ENCODE results near the gene ERN1. TPM values are rescaled to one million over a fixed set of nuclear protein-coding genes. Genes with fewer than 3 reads are reported as not detected.

Gene ERN1
- total and polyA plus RNA-seq, 4 donors = 8.3 to 34.2 (median 19.4) TPM

- no peak overlapping the region for H3K9ac ChIP-seq (ENCODE audit: insufficient read depth in 1 of 2, low read length in 2 of 2)
- no peak overlapping the region for H3K4me3 ChIP-seq
- no peaks in the 10 kb centered on the region for H3K9me3 ChIP-seq (ENCODE audit: control insufficient read depth in 4 of 4, insufficient read depth in 3 of 4, low read length in 3 of 4)
- H3K36me3 ChIP-seq (ENCODE audit: control insufficient read depth in 4 of 4, insufficient read depth in 4 of 4, low read length in 4 of 4) = peaks cover 0 to 10% (median 3%) of the 10 kb centered on the region in 4 donors
- 70% methylated on average over 8 of the region's 8 CpGs for WGBS, 2 donors
- no peak for TF ChIP-seq CTCF (IDR thresholded peaks at IDR 0.05; ENCODE audit: control extremely low read depth, extremely low read depth)
- no peaks in the 10 kb centered on the region for H3K27me3 ChIP-seq (ENCODE audit: control insufficient read depth in 3 of 3, insufficient read depth in 3 of 3, low read length in 2 of 3)
- peaks cover 0 to 5% (median 0%) of the 10 kb centered on the region in 5 donors for H3K4me1 ChIP-seq (ENCODE audit: control insufficient read depth in 5 of 5, insufficient read depth in 5 of 5, low read length in 5 of 5)
- no peak for ATAC-seq (ENCODE audit: insufficient read depth, low FRiP score)
- DNase-seq = no peak
- H3K27ac ChIP-seq (ENCODE audit: low read depth in 1 of 2, low read length in 1 of 2) = no peak overlapping the region
Observed at GRCh38 chr17:64097196-64097936, 32.6 kb downstream of the ERN1 start.

- H3K4me3 ChIP-seq = no peak overlapping the region
- 97 to 99% methylated on average over 3 of the region's 3 CpGs for WGBS, 2 donors
- DNase-seq = no peak
- no peaks in the 10 kb centered on the region for H3K27me3 ChIP-seq (ENCODE audit: control insufficient read depth in 3 of 3, insufficient read depth in 3 of 3, low read length in 2 of 3)
- no peak for TF ChIP-seq CTCF (IDR thresholded peaks at IDR 0.05; ENCODE audit: control extremely low read depth, extremely low read depth)
- H3K4me1 ChIP-seq (ENCODE audit: control insufficient read depth in 5 of 5, insufficient read depth in 5 of 5, low read length in 5 of 5) = peaks cover 0 to 5% (median 0%) of the 10 kb centered on the region in 5 donors
- H3K9ac ChIP-seq (ENCODE audit: insufficient read depth in 1 of 2, low read length in 2 of 2) = no peak overlapping the region
- H3K27ac ChIP-seq (ENCODE audit: low read depth in 1 of 2, low read length in 1 of 2) = peak overlapping the region in 1 of 2 donors; percentile 66
- peaks cover 0 to 10% (median 5%) of the 10 kb centered on the region in 4 donors for H3K36me3 ChIP-seq (ENCODE audit: control insufficient read depth in 4 of 4, insufficient read depth in 4 of 4, low read length in 4 of 4)
- H3K9me3 ChIP-seq (ENCODE audit: control insufficient read depth in 4 of 4, insufficient read depth in 3 of 4, low read length in 3 of 4) = no peaks in the 10 kb centered on the region
- ATAC-seq (ENCODE audit: insufficient read depth, low FRiP score) = no peak
Observed at GRCh38 chr17:64096037-64096436, 33.9 kb downstream of the ERN1 start.

DNA sequence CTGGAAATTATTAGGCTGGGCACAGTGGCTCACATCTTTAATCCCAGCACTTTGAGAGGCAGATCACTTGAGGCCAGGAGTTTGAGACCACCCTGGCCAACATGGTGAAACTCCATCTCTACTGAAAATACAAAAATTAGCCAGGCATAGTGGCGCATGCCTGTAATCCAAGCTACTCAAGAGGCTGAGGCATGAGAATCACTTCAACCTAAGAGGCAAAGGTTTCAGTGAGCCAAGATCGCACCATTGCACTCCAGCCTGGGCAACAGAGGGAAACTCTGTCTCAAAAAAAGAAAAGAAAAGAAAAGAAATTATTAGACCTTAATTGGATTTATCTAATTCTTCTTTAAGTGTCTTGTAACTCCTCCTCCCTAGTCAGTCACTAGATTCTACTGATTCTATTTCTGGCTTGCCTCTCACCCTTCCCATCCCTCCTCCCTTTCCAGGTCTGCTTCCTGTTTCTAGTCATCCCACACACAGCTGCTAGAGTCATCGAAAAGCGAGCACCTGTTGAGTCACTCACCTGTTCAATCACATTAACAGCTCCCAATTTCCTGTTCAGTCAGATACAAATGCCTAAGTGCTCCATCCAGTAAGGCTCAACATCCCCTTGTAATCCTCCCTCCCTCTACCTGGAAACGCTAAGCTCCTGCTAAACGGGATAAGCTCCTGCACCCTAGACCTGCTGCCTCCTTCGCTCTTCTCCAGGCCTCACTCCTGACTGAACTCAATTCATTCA, 34.6 kb downstream of the ERN1 start:
- H3K36me3 ChIP-seq (ENCODE audit: control insufficient read depth in 4 of 4, insufficient read depth in 4 of 4, low read length in 4 of 4) = peaks cover 0 to 10% (median 5%) of the 10 kb centered on the region in 4 donors
- H3K4me3 ChIP-seq = no peak overlapping the region
- H3K4me1 ChIP-seq (ENCODE audit: control insufficient read depth in 5 of 5, insufficient read depth in 5 of 5, low read length in 5 of 5) = peaks cover 0 to 5% (median 0%) of the 10 kb centered on the region in 5 donors
- DNase-seq (no peak), ATAC-seq (ENCODE audit: insufficient read depth, low FRiP score) (peak; percentile 59)
- no peaks in the 10 kb centered on the region for H3K9me3 ChIP-seq (ENCODE audit: control insufficient read depth in 4 of 4, insufficient read depth in 3 of 4, low read length in 3 of 4)
- WGBS, 2 donors = 67 to 72% methylated on average over 7 of the region's 7 CpGs
- no peaks in the 10 kb centered on the region for H3K27me3 ChIP-seq (ENCODE audit: control insufficient read depth in 3 of 3, insufficient read depth in 3 of 3, low read length in 2 of 3)
- no peak for TF ChIP-seq CTCF (IDR thresholded peaks at IDR 0.05; ENCODE audit: control extremely low read depth, extremely low read depth)
- H3K27ac ChIP-seq (ENCODE audit: low read depth in 1 of 2, low read length in 1 of 2) = peak overlapping the region in 1 of 2 donors; percentile 66
- H3K9ac ChIP-seq (ENCODE audit: insufficient read depth in 1 of 2, low read length in 2 of 2) = no peak overlapping the region
